KG1 (cell line): ENCODE data around the gene ZBTB7C.

Experiments used
- DNase-seq: peaks from one replicate; lab custom pipeline; 2025; lab: John Stamatoyannopoulos, UW

The ZBTB7C gene

DNA sequence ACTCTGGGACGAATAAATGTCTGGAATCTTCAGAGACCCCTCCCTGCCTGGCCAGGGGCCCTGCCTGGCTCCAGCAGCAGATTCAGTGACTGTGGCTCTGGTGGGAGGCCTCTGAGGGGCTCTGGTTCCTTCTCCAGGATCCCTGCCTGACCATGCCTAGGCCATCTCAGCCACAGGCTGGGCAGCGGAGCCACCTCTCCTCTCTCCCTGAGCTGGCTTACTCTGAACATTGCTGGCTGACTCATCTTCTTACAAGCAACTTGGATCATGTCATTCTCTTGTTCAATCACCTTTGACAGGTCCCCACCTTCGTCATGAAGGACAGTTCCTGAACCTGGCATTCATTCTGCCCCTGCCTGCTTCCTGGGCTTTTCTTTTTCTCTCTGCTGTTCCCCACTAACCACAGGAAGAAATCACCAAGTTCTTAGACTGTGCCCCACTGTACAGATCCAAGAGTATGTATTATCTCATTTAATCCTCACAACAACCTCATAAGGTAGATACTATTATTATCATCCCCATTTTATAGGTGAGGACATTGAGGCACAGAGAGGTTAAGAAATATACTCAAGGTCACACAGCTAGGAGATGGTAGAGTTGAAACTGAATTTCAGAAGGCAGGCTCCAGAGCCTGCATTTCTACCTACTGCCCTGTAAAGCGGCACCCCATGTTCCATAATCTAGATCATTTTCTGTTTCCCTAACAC lies 323.2 kb downstream of the ZBTB7C start:
- no peak for DNase-seq

DNA sequence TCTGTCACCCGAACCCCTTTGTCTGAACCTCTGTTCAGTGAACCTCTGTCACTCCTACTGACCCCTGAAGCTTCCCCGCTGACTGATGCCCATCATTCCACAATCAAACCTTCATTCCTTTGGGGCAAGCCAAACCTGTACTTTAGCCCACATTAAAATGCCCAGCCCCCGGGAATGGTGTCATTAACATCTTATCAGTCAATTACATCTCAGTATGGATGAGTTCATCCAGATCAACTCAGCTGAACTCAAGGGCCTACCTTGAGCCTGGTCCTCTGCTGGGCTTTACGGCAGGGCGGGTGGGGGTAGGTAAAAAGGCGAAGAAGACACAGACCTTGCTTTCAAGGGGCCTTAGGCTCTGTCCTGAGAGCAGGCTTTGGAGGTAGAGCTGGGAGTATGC lies 324.3 kb downstream of the ZBTB7C start:
- DNase-seq: no peak

DNA sequence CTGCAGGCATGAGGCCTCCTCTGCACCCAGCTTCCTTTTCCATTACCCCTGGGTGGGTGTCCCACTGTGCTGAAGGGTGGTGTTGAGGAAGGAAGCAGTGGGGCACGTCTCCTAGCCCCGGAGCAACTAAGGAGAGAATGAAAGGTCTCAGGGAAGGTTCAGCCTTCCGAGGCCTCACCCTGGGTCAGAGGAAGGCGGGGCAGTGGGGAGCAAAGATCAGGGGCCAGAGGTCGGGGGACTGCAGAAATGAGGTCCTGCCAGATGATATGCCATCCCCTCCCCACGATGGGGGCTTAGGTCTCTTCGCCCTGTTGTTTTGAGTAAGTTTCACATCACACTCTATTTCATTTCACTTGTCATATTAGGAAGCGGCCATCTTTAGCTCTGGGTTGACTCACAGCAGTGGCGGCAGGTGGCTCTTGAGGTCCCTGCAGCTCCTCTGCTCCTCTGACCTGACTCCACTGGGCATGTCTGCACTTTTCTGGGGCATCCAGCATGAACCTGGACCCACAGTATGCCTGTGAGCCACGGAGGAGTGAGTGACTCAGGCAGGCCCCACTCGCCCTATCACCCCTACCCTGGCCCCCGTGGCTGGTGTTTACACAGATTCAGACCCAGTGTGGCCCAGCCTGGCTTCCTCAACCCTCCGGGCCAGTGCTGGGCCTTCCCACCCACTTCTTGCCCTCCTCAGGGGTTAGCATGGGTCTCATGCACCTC lies 325.0 kb downstream of the ZBTB7C start:
- DNase-seq: no peak

DNA sequence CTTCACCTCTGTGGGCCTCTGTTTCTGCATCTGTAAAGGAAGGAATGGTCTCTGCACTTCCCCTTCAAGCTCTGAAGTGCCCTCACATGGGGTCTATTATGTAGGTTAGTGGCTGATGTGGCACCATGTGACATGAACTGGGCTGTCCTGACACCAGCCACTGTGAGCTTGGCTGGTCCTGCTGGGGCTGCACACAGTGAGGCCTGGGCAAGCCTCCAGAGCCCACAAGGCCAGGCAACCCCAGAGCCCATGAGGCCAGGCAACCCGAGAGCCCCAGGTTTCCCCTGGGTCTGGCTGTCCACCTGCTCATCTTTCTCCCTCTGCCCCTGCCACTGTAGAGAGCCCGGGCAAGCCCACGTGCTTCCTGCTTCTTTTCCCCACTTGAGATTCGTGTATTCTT lies 328.6 kb downstream of the ZBTB7C start:
- no peak for DNase-seq

DNA sequence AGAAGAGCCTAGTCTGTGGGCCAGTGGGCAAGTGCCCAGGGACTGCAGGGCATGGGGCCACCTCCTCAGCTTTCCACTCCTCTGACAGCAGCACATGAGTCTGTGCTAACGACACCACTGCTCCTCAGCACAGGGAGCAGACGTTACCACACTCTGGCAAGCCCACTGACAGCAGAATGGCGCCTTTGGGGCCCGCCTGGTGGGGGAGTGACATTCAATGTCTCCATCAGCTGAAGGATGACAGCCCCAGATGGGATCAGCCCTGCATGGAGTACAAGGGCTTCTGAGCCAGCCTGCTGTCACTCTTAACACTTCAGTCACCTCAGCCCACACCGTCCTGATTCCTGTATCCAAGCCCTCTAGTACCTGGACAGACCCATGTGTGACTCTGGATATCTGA lies 329.3 kb downstream of the ZBTB7C start:
- no peak for DNase-seq

DNA sequence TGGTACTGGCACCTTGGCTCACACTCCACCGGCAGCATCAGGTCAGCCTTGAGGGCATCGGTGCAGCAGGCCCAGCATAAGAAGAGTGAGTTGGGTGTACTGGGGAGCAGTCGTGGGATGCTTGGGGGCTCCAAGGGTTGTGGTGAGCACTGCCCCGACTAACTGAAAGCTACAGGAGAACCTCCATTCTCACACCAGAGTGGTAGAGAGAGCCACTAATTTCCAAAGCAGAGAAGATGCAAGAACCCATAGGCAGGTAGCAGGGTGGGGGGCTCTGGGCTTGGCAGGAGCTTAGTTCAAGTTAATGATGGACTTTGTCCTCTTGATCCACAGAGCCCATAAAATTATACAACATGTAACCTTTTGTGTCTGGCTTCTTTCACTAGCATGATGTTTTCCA lies 330.7 kb downstream of the ZBTB7C start:
- DNase-seq: no peak

DNA sequence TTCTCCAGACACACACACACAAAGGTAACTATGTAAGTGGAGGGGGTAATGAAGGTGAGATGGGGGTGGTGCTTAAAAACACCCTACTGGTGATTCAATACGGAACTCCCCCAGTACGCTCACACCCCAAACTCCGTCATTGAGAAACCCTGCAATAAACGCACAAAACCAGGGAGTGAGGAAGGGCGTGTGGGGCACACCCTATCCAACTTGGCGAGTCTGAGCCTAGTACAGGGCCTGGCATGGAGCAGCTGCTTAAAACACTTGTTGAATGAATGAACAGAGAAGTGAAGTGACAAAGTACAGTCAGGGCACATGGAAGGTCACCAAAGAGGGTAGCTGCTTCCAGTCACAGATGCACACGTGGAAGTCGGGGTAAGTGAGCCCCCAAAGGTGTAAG lies 331.9 kb downstream of the ZBTB7C start:
- no peak for DNase-seq

DNA sequence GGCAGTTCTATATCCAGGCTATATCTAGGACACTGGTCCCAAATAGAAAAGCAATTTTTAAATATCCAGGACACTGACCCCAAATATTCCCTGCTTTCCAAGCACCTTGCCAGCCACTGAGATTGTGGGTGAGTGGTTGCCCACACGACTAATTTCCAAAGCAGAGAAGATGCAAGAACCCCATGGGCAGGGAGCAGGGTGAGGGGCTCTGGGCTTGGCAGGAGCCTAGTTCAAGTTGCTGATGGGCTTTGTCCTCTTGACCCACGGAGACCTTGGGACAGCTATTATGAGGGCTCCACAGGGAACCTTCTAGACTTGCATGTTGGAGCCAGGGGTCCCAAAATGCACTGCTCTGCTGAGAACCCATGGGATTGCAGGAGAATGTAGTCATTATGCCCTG lies 332.7 kb downstream of the ZBTB7C start:
- DNase-seq: no peak

DNA sequence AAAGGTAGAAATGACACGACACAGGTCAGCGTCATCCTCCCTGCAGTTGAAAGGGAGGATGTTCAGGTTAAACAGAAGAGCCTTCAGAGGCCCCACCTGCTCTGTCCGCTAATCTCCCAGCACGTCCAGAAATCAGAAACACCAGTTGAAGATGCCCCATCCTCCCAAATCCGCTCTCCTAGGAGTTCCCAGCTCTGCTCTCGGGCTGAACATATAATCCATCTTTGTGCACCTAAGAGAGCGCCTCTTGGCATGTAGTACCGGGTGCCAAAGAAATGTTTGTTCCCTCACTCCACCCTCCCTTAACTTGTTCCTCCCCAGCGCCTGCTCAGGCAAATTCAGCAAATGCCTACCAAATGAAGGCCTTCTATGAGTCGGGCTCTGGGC lies 333.5 kb downstream of the ZBTB7C start:
- DNase-seq: no peak

DNA sequence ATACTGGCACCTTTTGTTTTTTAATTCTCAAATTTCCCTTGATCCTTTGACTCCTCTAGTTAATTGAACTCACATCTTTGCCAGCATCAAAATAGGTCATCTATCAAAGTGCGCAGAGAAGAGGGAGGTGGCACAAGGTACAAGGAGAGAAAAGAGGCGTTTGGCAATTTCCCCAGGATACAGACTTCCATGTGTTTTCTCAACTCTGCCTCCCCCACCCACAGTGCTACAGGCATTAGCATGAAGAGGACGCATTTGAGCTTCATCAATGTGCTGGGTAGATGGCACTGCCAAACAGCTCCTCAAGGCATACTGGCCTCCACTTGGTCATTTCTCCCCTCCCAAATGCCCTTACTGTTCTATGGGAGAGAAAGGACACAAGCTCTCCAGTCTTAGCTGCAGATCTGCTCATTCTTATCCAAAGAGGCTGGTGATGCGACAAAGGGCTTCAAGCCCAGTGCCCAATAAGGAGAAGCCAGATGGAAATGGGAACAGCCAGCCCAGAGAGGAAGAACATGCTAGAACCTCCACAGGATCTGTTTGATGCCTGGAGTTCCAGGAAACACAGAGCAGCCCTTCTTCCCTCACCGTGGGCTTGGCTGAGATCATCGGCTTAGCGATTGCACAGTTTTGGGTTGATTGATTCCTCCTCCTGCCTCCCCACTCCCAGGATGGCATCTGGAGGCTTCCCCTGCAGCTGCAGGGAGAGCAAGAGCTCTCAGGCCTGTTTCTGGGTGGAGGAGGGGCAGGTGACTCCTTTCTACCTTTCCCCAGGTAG lies 334.1 kb downstream of the ZBTB7C start:
- DNase-seq: no peak

DNA sequence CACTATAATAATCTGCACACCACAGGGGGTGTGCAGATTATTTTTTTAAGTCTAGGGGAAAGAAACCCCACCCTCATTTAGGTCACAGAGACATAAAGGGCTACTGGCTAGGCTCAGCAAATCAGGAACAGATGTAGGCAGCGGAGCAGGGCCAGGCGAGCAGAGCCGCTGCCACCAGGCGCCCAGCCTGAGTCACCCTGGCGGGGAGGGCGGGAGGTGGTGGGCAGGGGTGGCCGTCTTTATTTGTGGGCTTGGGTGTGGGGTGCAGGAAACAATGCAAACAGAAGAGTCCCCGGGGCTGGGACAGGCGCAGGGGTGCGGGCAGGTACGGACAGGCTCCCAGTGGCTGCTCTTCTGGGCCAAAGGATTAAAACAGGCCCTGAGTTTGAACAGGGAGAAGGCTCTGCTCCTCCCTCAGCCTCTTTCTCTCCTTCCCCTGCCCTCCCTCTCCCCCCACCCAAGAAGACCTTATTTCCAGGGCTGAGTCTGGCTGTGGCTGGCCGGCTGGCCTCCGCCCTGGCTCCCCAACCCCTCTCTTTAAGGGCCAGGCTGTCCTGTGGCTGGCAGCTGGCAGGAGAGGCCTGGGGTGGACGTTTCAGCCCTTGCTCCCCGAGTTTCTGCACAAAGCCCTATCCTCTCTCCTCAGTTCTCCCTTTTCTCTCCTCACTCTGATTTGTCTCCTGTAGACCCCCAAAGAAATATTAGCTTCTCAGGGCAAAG lies 335.8 kb downstream of the ZBTB7C start:
- DNase-seq: no peak

DNA sequence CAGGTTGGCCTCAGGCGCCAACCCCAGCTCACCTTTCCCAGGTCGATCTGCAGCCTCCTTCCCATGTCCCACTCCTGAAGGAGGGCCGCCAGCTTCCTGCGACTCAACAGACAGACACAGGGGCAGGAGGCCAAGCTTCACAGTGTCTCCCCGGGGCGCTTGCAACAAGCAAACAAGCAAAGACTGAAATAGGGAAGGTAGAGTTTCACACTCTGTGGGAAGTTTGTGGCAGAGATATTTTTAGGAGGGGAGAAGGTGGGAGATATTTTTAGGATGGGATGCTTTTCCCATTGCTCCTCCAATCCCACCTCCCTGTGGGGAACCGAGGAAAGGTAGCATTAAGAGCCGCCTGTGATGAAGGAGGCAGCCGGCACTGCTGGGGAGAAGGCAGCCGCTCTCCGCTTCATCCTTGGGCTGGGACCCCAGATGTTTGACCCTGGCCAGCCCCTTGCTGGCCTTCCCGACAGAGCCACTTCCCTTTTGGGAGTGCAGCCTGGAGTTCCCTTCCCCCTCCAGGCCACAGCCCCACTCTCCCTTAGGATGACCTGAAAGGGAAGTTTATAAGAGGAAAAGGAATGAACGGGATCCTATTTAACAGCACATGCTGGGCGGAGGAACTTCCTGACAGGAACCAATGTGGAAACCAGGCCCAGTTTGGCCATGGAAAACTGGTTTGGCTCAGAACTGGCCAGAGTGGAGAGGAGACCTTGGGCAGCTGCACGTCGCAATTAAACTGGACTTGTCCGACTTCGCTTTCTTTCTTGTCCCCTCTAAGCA lies 336.6 kb downstream of the ZBTB7C start:
- no peak for DNase-seq

DNA sequence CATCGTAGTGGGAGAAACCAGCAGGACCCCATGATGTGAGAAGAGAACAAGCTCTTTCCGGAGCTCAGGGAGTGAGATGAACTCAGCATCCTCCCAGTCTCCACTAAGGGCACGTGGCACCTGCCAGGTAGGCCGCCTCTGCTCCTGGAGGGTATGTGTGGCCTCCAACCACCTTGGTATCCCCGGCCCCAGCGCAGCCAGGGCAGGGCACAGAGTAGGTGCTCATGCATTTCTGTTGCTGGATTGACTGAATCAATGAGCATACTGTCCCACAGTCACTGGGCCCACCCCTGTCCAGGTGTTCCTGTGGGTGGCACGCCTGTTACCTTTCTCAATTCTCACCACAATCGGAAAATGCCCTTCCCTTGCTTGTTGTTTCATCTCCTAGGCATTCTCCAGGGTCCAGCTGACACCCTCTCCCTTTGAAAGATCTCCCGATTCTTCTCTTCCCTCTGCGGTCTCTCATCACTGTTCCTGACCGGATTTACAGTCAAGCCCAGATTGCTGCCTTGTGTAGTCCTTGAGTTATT lies 340.2 kb downstream of the ZBTB7C start:
- no peak for DNase-seq

DNA sequence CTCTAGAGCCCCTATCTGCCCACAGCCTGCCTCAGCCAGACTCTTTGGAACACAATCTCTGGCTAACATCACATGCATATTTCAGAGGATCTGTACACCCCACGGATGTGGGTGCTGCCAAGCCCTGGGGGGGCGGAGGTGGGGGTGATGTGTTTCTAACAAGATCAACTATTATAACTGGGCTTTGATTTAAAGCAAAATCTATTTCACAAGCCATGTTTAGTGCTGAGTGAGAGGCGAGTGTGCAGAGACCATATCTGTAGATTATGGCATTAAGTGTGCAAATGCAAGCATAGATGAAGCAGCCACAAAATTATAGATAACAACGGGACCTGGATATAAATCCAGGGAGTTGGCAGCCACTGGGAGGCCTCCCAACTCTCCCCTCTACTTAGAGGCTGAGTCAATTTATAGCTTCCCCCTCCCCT lies 342.9 kb downstream of the ZBTB7C start:
- DNase-seq: no peak

DNA sequence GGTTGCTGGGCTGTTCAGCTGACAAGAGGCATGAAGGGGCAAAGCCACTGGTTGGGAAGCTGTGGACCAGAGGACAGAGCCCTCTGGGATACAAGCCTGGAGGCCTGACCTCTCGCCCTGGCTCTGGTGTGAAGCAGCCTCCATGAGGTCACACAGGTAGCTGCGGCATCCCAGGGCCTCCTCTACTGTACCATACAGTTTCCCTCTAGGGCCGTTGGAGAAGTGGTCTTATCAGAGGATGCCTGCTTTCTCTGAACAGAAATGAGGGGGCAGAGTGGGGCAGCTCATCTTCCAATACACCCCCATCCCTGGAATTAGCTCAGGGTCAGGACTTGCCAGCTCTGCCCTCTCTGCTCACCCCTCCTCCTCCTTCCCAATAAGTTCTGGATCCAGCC lies 343.6 kb downstream of the ZBTB7C start:
- no peak for DNase-seq

DNA sequence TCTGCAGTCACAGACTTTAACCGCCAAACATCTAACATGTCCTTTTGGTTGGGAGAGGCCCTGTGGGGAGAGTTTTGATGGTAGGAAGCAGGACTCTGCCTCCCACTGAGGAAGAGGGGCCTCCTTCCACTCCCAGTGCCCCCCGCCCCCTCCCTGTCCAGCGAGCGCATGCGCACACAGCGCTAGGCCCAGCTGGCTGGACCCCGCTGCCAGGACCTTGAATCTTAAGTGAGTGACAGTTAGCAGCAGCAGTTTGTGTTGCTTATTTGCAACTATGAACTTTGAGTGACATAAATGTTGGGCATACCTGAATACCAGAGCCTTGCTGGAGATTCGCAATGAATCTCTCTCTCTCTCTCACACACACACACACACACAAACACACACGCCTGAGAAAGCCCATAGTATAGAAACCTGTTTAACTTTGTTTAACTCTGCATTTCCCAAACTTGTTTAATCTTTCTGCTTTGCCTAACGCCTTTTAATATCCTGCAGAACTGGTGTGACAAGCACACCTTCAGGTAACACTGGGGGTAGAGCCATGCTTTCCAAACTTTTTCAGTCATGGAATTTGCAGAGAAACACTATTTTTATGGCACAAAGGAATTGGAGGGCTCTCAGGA lies 344.1 kb downstream of the ZBTB7C start:
- no peak for DNase-seq

DNA sequence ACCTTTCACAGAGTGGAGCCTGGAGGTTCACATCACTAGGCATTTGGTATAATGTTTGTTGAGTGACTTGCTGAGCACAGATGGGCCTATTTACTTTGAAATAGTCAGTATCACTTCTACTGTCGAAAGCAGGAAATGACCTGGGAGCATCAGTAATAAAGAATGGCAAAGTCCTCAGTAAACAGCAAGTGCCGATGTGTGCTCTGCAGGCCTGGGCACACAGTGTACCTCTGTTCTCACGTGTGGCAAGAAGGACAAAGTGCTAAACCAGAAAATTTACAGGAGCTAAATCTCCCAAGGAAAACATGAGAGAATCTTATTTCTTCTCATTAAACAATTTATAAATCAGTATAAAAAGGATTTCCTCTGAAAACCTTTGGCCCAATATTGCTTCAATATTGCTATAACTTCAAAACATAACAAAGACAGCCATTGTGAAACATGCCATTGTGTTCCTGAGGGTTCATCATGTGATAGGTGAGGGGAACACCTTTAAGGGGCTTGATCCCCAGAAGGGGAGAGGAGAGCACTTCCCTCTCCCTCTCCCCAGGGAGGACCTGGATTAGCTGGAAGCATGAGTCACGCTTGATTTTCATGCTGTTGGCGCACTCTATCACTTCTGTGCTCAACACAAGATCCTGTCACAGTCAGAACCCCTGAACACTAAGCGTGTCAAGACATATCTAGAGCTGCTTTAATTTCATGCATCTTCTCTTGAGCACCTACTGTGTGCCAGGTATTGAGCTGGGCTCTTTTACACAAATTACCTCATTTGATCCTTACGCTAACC lies 347.2 kb downstream of the ZBTB7C start:
- DNase-seq: no peak

DNA sequence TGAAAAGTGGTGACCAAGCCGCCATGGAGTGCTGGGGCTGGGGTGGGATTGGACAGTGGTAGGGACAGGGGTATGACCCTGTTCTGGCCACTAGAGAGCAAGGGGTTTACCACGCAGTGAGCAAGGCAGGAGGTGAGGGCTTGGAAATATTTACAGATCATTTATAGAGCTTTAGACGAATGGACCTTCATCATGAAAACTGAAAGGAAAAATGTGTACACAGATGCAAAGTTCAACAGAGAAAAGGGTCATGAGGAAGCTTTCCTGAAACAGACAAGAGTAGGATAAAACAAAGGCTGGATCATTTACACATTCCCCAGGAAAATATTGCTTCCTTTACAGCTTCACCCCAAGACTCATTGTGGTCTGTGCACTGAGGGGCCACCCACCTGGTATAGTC lies 348.2 kb downstream of the ZBTB7C start:
- DNase-seq: no peak

DNA sequence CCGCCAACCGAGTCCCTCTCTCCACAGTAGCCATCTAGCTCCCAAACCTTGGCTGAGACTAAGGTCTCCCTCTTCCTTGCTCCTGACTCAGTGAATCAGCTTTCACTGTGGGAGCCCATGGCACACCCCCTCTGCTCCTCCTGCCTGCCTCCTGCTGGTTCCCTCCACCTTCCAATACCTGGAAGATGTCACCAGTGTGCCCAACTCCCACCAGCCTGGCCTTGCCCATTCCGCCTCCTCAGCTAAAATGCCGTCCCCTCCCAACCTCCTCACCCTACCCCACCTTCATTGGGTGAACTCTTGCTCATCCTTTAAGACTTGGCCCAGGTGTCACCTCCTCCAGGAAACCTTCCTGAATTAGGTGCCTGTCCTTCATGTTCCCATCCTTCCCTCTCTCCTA lies 348.8 kb downstream of the ZBTB7C start:
- no peak for DNase-seq

DNA sequence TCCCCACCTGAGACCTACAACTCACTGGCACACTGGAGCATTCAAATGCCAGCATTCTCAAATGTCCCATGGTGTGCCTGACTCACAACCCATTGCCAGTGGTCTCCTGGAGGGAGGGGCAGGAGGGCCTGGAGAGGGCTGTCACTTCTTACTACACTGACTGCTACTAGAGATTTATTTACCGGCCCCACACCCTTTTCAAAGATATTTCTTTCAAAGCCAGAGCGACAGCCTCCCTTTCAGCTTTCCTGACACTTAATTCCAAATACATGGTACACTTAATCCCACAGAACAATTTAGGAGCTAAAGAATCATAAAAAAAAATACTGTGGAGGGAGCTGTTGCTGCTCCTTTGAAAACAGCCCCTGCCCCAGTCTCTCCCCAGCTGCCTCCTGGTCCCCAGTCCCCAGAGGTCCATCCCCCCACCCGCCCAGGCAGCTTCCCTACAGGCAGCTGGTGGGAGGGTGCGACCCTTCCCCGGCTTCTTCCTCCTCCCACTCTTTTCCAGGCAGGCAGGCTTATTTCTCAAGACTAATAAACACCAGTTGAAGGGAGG lies 349.6 kb downstream of the ZBTB7C start:
- DNase-seq: no peak
